SK-N-SH (cell line): ENCODE data around the gene LAMB1. TPM values are rescaled to one million over a fixed set of nuclear protein-coding genes. Genes with fewer than 3 reads are reported as not detected.

Experiments used
- CTCF ChIA-PET: fragments of 300-600, 350-600 bp; formaldehyde crosslinking; extraction: SDS; loops from one replicate; lab custom pipeline; 2021; lab: Yijun Ruan, JAX
- POLR2A ChIA-PET: fragments of 350-600 bp; sonication (Branson Sonifier 250); formaldehyde crosslinking; extraction: SDS; loops from one replicate; lab custom pipeline; 2020; ENCODE audit warnings: antibody characterized with exemption, inconsistent platforms; lab: Yijun Ruan, JAX
- DNase-seq: peaks from one replicate; pipeline ENCODE4 v3.0.0; 2012
- H2AFZ ChIP-seq: fragments of 200-600 bp; sonication (generic); 2 replicates; pipeline ENCODE4 v1.8.1; 2016; ENCODE audit warnings: antibody characterized with exemption, mild to moderate bottlenecking, low read depth
- H3F3A ChIP-seq: fragments of 200-600 bp; sonication (generic); replicated peaks from 2 replicates; pipeline ENCODE3; 2016; ENCODE audit warnings: antibody characterized with exemption, mild to moderate bottlenecking; ENCODE audit not compliant: insufficient read depth
- H3K27ac ChIP-seq, 2 experiments: fragments of 200-500 bp in 1 of 2; fragments of 200-600 bp in 1 of 2; sonication (Bioruptor generic) in 1 of 2; sonication (generic), shearing (Covaris generic) in 1 of 2; 2 replicates each; pipeline versions ENCODE4 v1.5.1 to v1.6.1; 2014 to 2016; ENCODE audit warnings: low read depth in 2 of 2, inconsistent platforms in 1 of 2, low read length in 1 of 2, mild to moderate bottlenecking in 1 of 2, mixed read lengths in 1 of 2
- H3K27me3 ChIP-seq: fragments of 200-600 bp; sonication (generic), shearing (Covaris generic); 2 replicates; pipeline ENCODE4 v1.6.1; 2016; ENCODE audit warnings: mixed run types; ENCODE audit not compliant: insufficient read depth
- H3K36me3 ChIP-seq, 2 experiments: fragments of 200-500 bp in 1 of 2; fragments of 200-600 bp in 1 of 2; sonication (Bioruptor generic) in 1 of 2; sonication (generic) in 1 of 2; replicated peaks in 1 of 2; 2 replicates each; pipeline versions ENCODE3 to v1.5.1; 2014 to 2016; ENCODE audit warnings: low read length in 1 of 2, mild to moderate bottlenecking in 1 of 2; ENCODE audit not compliant: insufficient read depth in 2 of 2, control insufficient read depth in 1 of 2
- H3K4me1 ChIP-seq, 2 experiments: fragments of 200-500 bp in 1 of 2; fragments of 200-600 bp in 1 of 2; sonication (Bioruptor generic) in 1 of 2; sonication (generic), shearing (Covaris generic) in 1 of 2; 2 replicates each; pipeline versions ENCODE4 v1.5.1 to v1.6.1; 2014 to 2016; ENCODE audit warnings: low read depth in 1 of 2, low read length in 1 of 2, mixed run types in 1 of 2; ENCODE audit not compliant: insufficient read depth in 2 of 2, control insufficient read depth in 1 of 2
- H3K4me2 ChIP-seq: fragments of 200-600 bp; sonication (generic), shearing (Covaris generic); 2 replicates; pipeline ENCODE4 v1.6.1; 2017; ENCODE audit warnings: mixed run types
- H3K4me3 ChIP-seq, 2 experiments: fragments of 200-500 bp in 1 of 2; fragments of 200-600 bp in 1 of 2; sonication (Bioruptor generic) in 1 of 2; sonication (generic), shearing (Covaris generic) in 1 of 2; 2 replicates each; pipeline versions ENCODE4 v1.5.1 to v1.8.1; 2014 to 2016; ENCODE audit warnings: low read depth in 2 of 2, inconsistent platforms in 1 of 2, low read length in 1 of 2, mild to moderate bottlenecking in 1 of 2, mixed read lengths in 1 of 2, moderate library complexity in 1 of 2
- H3K79me2 ChIP-seq: fragments of 200-600 bp; sonication (generic); 2 replicates; pipeline ENCODE4 v1.8.1; 2017; ENCODE audit warnings: mild to moderate bottlenecking; ENCODE audit not compliant: insufficient read depth
- H3K9ac ChIP-seq: fragments of 200-600 bp; sonication (generic); 2 replicates; pipeline ENCODE4 v1.6.1; 2017; ENCODE audit warnings: mixed run types
- H3K9me2 ChIP-seq: fragments of 200-600 bp; sonication (generic); 2 replicates; pipeline ENCODE4 v1.6.1; 2017; ENCODE audit warnings: mixed run types
- H3K9me3 ChIP-seq: fragments of 200-600 bp; sonication (generic); 2 replicates; pipeline ENCODE4 v1.6.1; 2017; ENCODE audit warnings: mixed run types, mild to moderate bottlenecking, moderate library complexity
- H4K20me1 ChIP-seq: fragments of 200-600 bp; sonication (generic); 2 replicates; pipeline ENCODE4 v1.6.1; 2017; ENCODE audit warnings: mild to moderate bottlenecking, mixed run types; ENCODE audit not compliant: insufficient read depth
- CHD2 ChIP-seq: fragments of 150-350 bp; IDR thresholded peaks from 2 replicates; pipeline ENCODE4 v1.6.1; 2018; ENCODE audit warnings: low read length; ENCODE audit not compliant: partially characterized antibody
- EP300 ChIP-seq, 2 experiments: IDR thresholded peaks; 2 replicates each; pipeline versions ENCODE4 v1.4.0 to v1.6.1; 2012; ENCODE audit warnings: borderline replicate concordance in 1 of 2, low read depth in 1 of 2, low read length in 1 of 2
- FOXJ3 ChIP-seq: sonication (generic); formaldehyde crosslinking; IDR thresholded peaks from 2 replicates; pipeline ENCODE4 v1.5.1; 2020; ENCODE audit warnings: mild to moderate bottlenecking, missing genetic modification reagents
- FOXM1 ChIP-seq: IDR thresholded peaks from 2 replicates; pipeline ENCODE4 v1.4.0; 2012; ENCODE audit warnings: low read depth, mild to moderate bottlenecking
- GABPA ChIP-seq: IDR thresholded peaks from 2 replicates; pipeline ENCODE4 v1.4.0; 2012; ENCODE audit warnings: low read depth, mild to moderate bottlenecking
- GATA2 ChIP-seq: sonication (generic); formaldehyde crosslinking; IDR thresholded peaks from 2 replicates; pipeline ENCODE4 v1.5.0; 2020; ENCODE audit warnings: mild to moderate bottlenecking, missing genetic modification reagents
- MEF2A ChIP-seq: IDR thresholded peaks from 2 replicates; pipeline ENCODE4 v1.4.0; 2012; ENCODE audit warnings: low read depth, borderline replicate concordance
- NFIC ChIP-seq: IDR thresholded peaks from 2 replicates; pipeline ENCODE4 v1.4.0; 2012; ENCODE audit warnings: borderline replicate concordance
- NRF1 ChIP-seq: IDR thresholded peaks from 2 replicates; pipeline ENCODE4 v1.6.1; 2012; ENCODE audit warnings: low read depth, mild to moderate bottlenecking, low read length
- PBX3 ChIP-seq: IDR thresholded peaks from 2 replicates; pipeline ENCODE4; 2012
- RAD21 ChIP-seq: IDR thresholded peaks from 2 replicates; pipeline ENCODE4 v1.6.1; 2012; ENCODE audit warnings: mild to moderate bottlenecking, low read length
- RCOR1 ChIP-seq: fragments of 150-350 bp; IDR thresholded peaks from 2 replicates; pipeline ENCODE4 v1.6.1; 2017; ENCODE audit warnings: antibody characterized with exemption, low read length
- RFX5 ChIP-seq: IDR thresholded peaks from 2 replicates; pipeline ENCODE4 v1.6.1; 2012; ENCODE audit warnings: mild to moderate bottlenecking, improper control_type of control experiment, low read length
- SIN3A ChIP-seq: IDR thresholded peaks from 2 replicates; pipeline ENCODE4 v1.6.1; 2012; ENCODE audit warnings: low read depth, mild to moderate bottlenecking, low read length, moderate library complexity, borderline replicate concordance
- SMC3 ChIP-seq: IDR thresholded peaks from 2 replicates; pipeline ENCODE4 v1.6.1; 2012; ENCODE audit warnings: low read depth, low read length, improper control_type of control experiment
- TEAD4 ChIP-seq: IDR thresholded peaks from 2 replicates; pipeline ENCODE4 v1.4.0; 2012; ENCODE audit warnings: mild to moderate bottlenecking, borderline replicate concordance; ENCODE audit not compliant: insufficient read depth
- ZBTB33 ChIP-seq: IDR thresholded peaks from 2 replicates; pipeline ENCODE4 v1.4.0; 2012; ENCODE audit warnings: low read depth, borderline replicate concordance
- WGBS: methylation state at CpG from one replicate; pipeline ENCODE4 v1.1.6; 2017; ENCODE audit warnings: low lambda C conversion rate; 5-methylcytosine and 5-hydroxymethylcytosine counted together
- polyA plus RNA-seq, 3 experiments: library from polyadenylated mRNA; depleted of rRNA; stranded (reverse); fragments of >200 nt; gene quantifications; 2 replicates each; pipeline ENCODE4 v1.2.3, GENCODE V29; 2012
- TF ChIP-seq, protein P1 (sequence below): IDR thresholded peaks from 2 replicates; pipeline ENCODE4 v1.4.0; 2012; ENCODE audit warnings: low read depth
- TF ChIP-seq, protein P2 (sequence below): fragments of 150-350 bp; IDR thresholded peaks from 2 replicates; pipeline ENCODE4 v1.6.1; 2016; ENCODE audit warnings: mild to moderate bottlenecking, low read depth, low read length
- TF ChIP-seq, protein P3 (sequence below): IDR thresholded peaks from 2 replicates; pipeline ENCODE4 v1.6.1; 2012; ENCODE audit warnings: mild to moderate bottlenecking, low read depth, low read length, moderate library complexity

LAMB1 gene
- polyA plus RNA-seq, 1 of the 3 experiments (the other 2 are of a cell fraction), result 435 TPM

- TF ChIP-seq RAD21 (no peak), SMC3 (no peak), NRF1 (no peak), RCOR1 (no peak), EP300 (IDR thresholded peaks at IDR 0.05; ENCODE audit: borderline replicate concordance in 1 of 2, low read depth in 1 of 2, low read length in 1 of 2) (peak in 1 of 2 experiments; percentile 50; a peak in 1 of 4 replicates), MEF2A (no peak), GATA2 (CRISPR knock-in tag) (no peak)
- TF ChIP-seq, protein P1, sequence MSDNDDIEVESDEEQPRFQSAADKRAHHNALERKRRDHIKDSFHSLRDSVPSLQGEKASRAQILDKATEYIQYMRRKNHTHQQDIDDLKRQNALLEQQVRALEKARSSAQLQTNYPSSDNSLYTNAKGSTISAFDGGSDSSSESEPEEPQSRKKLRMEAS, result no peak
- TF ChIP-seq, protein P2, sequence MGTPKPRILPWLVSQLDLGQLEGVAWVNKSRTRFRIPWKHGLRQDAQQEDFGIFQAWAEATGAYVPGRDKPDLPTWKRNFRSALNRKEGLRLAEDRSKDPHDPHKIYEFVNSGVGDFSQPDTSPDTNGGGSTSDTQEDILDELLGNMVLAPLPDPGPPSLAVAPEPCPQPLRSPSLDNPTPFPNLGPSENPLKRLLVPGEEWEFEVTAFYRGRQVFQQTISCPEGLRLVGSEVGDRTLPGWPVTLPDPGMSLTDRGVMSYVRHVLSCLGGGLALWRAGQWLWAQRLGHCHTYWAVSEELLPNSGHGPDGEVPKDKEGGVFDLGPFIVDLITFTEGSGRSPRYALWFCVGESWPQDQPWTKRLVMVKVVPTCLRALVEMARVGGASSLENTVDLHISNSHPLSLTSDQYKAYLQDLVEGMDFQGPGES, result no peak
- TF ChIP-seq, protein P3, sequence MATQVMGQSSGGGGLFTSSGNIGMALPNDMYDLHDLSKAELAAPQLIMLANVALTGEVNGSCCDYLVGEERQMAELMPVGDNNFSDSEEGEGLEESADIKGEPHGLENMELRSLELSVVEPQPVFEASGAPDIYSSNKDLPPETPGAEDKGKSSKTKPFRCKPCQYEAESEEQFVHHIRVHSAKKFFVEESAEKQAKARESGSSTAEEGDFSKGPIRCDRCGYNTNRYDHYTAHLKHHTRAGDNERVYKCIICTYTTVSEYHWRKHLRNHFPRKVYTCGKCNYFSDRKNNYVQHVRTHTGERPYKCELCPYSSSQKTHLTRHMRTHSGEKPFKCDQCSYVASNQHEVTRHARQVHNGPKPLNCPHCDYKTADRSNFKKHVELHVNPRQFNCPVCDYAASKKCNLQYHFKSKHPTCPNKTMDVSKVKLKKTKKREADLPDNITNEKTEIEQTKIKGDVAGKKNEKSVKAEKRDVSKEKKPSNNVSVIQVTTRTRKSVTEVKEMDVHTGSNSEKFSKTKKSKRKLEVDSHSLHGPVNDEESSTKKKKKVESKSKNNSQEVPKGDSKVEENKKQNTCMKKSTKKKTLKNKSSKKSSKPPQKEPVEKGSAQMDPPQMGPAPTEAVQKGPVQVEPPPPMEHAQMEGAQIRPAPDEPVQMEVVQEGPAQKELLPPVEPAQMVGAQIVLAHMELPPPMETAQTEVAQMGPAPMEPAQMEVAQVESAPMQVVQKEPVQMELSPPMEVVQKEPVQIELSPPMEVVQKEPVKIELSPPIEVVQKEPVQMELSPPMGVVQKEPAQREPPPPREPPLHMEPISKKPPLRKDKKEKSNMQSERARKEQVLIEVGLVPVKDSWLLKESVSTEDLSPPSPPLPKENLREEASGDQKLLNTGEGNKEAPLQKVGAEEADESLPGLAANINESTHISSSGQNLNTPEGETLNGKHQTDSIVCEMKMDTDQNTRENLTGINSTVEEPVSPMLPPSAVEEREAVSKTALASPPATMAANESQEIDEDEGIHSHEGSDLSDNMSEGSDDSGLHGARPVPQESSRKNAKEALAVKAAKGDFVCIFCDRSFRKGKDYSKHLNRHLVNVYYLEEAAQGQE, result no peak
These were observed 27.6 kb upstream of the LAMB1 start (continued) for GRCh38 chr7:108030516-108030915.

GRCh38 chr7:108029034-108029433, 26.1 kb upstream of the LAMB1 start:
- TF ChIP-seq FOXM1, result no peak
- TF ChIP-seq EP300 (IDR thresholded peaks at IDR 0.05; ENCODE audit: borderline replicate concordance in 1 of 2, low read depth in 1 of 2, low read length in 1 of 2), result no peak
- TF ChIP-seq NFIC, result no peak
- TF ChIP-seq PBX3, result no peak
- TF ChIP-seq SIN3A, result no peak
- TF ChIP-seq TEAD4, result no peak
- no peak for TF ChIP-seq GABPA
- no peak for TF ChIP-seq RFX5
- no peak for TF ChIP-seq FOXJ3 (CRISPR knock-in tag)
- TF ChIP-seq ZBTB33, result no peak
- no peak for TF ChIP-seq CHD2
- POLR2A ChIA-PET, result no interaction called here
- Histone ChIP-seq H2AFZ (no peak overlapping the region), H3K4me3 (no peak overlapping the region), H3K9me3 (no peaks in the 10 kb centered on the region), H3F3A (peaks cover 32% of the 10 kb centered on the region), H3K36me3 (no peaks in the 10 kb centered on the region), H4K20me1 (no peaks in the 10 kb centered on the region), H3K9me2 (no peaks in the 10 kb centered on the region), H3K27me3 (no peaks in the 10 kb centered on the region), H3K4me2 (no peak overlapping the region), H3K4me1 (peaks cover 0 to 31% of the 10 kb centered on the region in 2 experiments), H3K27ac (peak overlapping the region in 1 of 2 experiments; percentile 88; a peak in 2 of 4 replicates), H3K79me2 (no peaks in the 10 kb centered on the region), H3K9ac (no peak overlapping the region)
- CTCF ChIA-PET, result interaction anchor here (0.9 kb wide), 1 partner anchor 13 kb away, joined by 3 read pairs; no protein-coding TSS in a partner anchor
- 96% methylated on average over 3 of the region's 3 CpGs for WGBS
- DNase-seq, result no peak
